Mucosa of descending colon (tissue), 3 donors: ENCODE results near the gene TMEM213. TPM values are rescaled to one million over a fixed set of nuclear protein-coding genes. Genes with fewer than 3 reads are reported as not detected.

Experiments used
- ATAC-seq: fragments of 200-7000 bp; cut with Tn5 transposase; one replicate; pipeline ENCODE4 v1.9.1; 2020; ENCODE audit warnings: mild to moderate bottlenecking, moderate library complexity
- DNase-seq, 3 donors: peaks; one replicate each; pipeline ENCODE4 v3.0.0-alpha.2; 2020
- H3K36me3 ChIP-seq: fragments of 200-600 bp; one replicate; pipeline ENCODE4 v1.8.0; 2021; ENCODE audit warnings: low read depth, mild to moderate bottlenecking
- H3K4me1 ChIP-seq: fragments of 200-600 bp; one replicate; pipeline ENCODE4 v1.8.0; 2021; ENCODE audit warnings: low read depth, mild to moderate bottlenecking
- H3K4me3 ChIP-seq: fragments of 200-600 bp; one replicate; pipeline ENCODE4 v1.8.0; 2021; ENCODE audit warnings: mild to moderate bottlenecking
- H3K9me3 ChIP-seq: fragments of 200-600 bp; one replicate; pipeline ENCODE4 v1.8.0; 2021; ENCODE audit warnings: mild to moderate bottlenecking
- CTCF ChIP-seq: fragments of 200-600 bp; IDR thresholded peaks from one replicate; pipeline ENCODE4 v1.8.0; 2022; ENCODE audit warnings: antibody characterized with exemption, mild to moderate bottlenecking
- intact Hi-C, 2 donors: fragments of 100-400 bp; cut with DNase I in 1 of 2; cut with micrococcal nuclease in 1 of 2; formaldehyde crosslinking; loops; one replicate each; pipeline versions ENCODE4 v1.11.0 to v1.11.1; 2022; cut with DNase I, micrococcal nuclease
- total RNA-seq, 3 donors: library from RNA; stranded (reverse); fragmentation: NEBNext Ultra II Directional in 2 of 3; extraction: Animal tissue kit (Norgen Biotek cat#: 25700) in 2 of 3; gene quantifications; one replicate each; pipeline versions ENCODE4 v1.2.1 to v1.2.4, GENCODE V29; 2021 to 2023
- donor health status: DM: no; HTN: no; CAD: no; lungs with moderate emphysema.
- donor health status: DM: no; HTN: no; CAD: no.
- donor health status: DM: no; HTN: yes; CAD: no.

TMEM213 gene
- total RNA-seq, 3 donors from 2014 or later = not detected

- peak; percentile 52 to 85 (median 59) for DNase-seq
- peak; percentile 86 for ATAC-seq
Observed at GRCh38 chr7:138752518-138753149, 45.2 kb upstream of the TMEM213 start.

GRCh38 chr7:138753150-138753518 is 44.7 kb upstream of the TMEM213 start:
- no peak for ATAC-seq
- Histone ChIP-seq H3K4me3 (no peak overlapping the region), H3K4me1 (no peaks in the 10 kb centered on the region), H3K9me3 (no peaks in the 10 kb centered on the region), H3K36me3 (no peaks in the 10 kb centered on the region)
- no peak for TF ChIP-seq CTCF
- intact Hi-C loops = no loop called here
- DNase-seq = no peak

More at GRCh38 chr7:138752518-138753149, 45.2 kb upstream of the TMEM213 start:
- H3K9me3 ChIP-seq = no peaks in the 10 kb centered on the region
- H3K4me3 ChIP-seq = no peak overlapping the region
- intact Hi-C loops = no loop called here
- no peaks in the 10 kb centered on the region for H3K36me3 ChIP-seq
- no peak for TF ChIP-seq CTCF
- H3K4me1 ChIP-seq = no peaks in the 10 kb centered on the region

DNA sequence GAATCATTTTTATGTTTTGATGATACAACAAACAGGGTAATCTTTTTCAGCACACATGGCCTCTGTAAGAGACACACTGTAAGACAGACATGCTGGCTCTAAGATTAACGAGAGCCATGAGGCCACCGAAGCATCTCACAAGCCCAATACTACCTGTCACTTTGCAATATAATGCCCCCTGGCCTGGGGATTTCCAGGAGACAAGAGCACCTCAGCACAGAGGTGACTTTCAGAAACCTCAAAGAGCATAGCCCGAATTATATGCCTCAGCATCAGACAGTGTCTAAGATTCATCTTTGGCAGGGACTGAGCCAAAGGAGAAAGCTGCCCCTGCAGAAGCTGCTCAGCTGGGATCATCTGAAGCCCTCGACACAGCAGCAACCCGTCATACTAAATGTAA is 44.2 kb upstream of the TMEM213 start:
- TF ChIP-seq CTCF = no peak
- no peaks in the 10 kb centered on the region for H3K36me3 ChIP-seq
- H3K4me1 ChIP-seq = no peaks in the 10 kb centered on the region
- H3K9me3 ChIP-seq = no peaks in the 10 kb centered on the region
- intact Hi-C loops = no loop called here
- no peak for ATAC-seq
- H3K4me3 ChIP-seq = no peak overlapping the region
- no peak for DNase-seq

DNA sequence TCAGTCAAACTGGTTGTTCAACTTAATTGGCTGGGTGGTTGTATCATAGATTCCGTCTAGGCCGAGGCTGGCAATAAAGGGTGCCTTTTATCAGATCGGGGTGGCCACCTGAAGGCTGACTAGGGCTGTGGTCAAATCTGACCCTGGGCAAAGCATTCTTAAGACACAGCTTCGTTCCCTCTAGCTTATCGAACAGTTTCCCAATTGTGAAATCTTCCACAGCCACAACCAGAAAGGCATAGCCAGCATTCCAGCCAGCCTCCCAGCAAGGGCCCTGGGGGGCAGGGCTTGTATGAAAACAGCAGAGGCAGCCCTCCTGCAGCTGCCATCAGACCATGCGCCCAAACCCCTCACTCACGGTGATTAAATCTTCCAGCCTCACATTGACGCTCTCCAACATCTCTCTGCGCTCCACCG is 42.5 kb upstream of the TMEM213 start:
- no peak for TF ChIP-seq CTCF
- Histone ChIP-seq H3K9me3 (no peaks in the 10 kb centered on the region), H3K4me1 (no peaks in the 10 kb centered on the region), H3K36me3 (no peaks in the 10 kb centered on the region), H3K4me3 (no peak overlapping the region)
- intact Hi-C loops = no loop called here
- DNase-seq = no peak
- ATAC-seq = no peak

- ATAC-seq = no peak
- intact Hi-C loops = no loop called here
Observed at GRCh38 chr7:138755842-138756590, 41.8 kb upstream of the TMEM213 start.

More at GRCh38 chr7:138755842-138756590, 41.8 kb upstream of the TMEM213 start:
- Histone ChIP-seq H3K4me1 (no peaks in the 10 kb centered on the region), H3K9me3 (no peaks in the 10 kb centered on the region), H3K36me3 (no peaks in the 10 kb centered on the region), H3K4me3 (no peak overlapping the region)
- no peak for DNase-seq
- no peak for TF ChIP-seq CTCF
